WTC11 (cell line): ENCODE results near the gene KCNH8. TPM values are rescaled to one million over a fixed set of nuclear protein-coding genes. Genes with fewer than 3 reads are reported as not detected.

ENCODE experiments used
- ATAC-seq: fragments of 200-7000 bp; cut with Tn5 transposase; 2 replicates; pipeline ENCODE4 v1.10.0; 2021; ENCODE audit warnings: mild to moderate bottlenecking, moderate library complexity
- CTCF ChIA-PET: fragments of 300-600 bp; sonication (Branson Sonifier 250); formaldehyde crosslinking; loops from one replicate; lab custom pipeline; 2021; ENCODE audit warnings: antibody characterized with exemption; lab: Charles Lee
- POLR2A ChIA-PET: fragments of 350-600 bp; sonication (Branson Sonifier 250); formaldehyde crosslinking; loops from one replicate; lab custom pipeline; 2021; ENCODE audit warnings: antibody characterized with exemption; lab: Charles Lee
- DNase-seq: peaks from one replicate; pipeline ENCODE4 v3.0.0; 2021; ENCODE audit warnings: low spot score
- H3K27ac Mint-ChIP-seq: 2 replicates; pipeline ENCODE4 v1.8.0; 2021; ENCODE audit warnings: mixed read lengths
- H3K27me3 Mint-ChIP-seq: 2 replicates; pipeline ENCODE4 v1.8.0; 2021; ENCODE audit warnings: low read depth, mild to moderate bottlenecking, moderate library complexity, mixed read lengths
- H3K36me3 Mint-ChIP-seq: 2 replicates; pipeline ENCODE4 v1.8.0; 2021; ENCODE audit warnings: mixed read lengths
- H3K4me1 Mint-ChIP-seq: 2 replicates; pipeline ENCODE4 v1.8.0; 2022; ENCODE audit warnings: mixed read lengths
- H3K4me3 Mint-ChIP-seq: 2 replicates; pipeline ENCODE4 v1.8.0; 2021; ENCODE audit warnings: mild to moderate bottlenecking, moderate library complexity, mixed read lengths
- H3K9me3 Mint-ChIP-seq: 2 replicates; pipeline ENCODE4 v1.8.0; 2021; ENCODE audit warnings: mixed read lengths
- ATF1 ChIP-seq: sonication (generic); formaldehyde crosslinking; IDR thresholded peaks from 2 replicates; pipeline ENCODE4 v1.8.1; 2023; ENCODE audit warnings: mild to moderate bottlenecking, moderate library complexity, missing genetic modification reagents
- E2F5 ChIP-seq: sonication (generic); formaldehyde crosslinking; IDR thresholded peaks from 2 replicates; pipeline ENCODE4 v1.8.1; 2022; ENCODE audit warnings: mild to moderate bottlenecking, moderate library complexity, missing genetic modification reagents
- ETV6 ChIP-seq: sonication (generic); formaldehyde crosslinking; IDR thresholded peaks from 2 replicates; pipeline ENCODE4 v1.8.1; 2022; ENCODE audit warnings: mild to moderate bottlenecking, missing genetic modification reagents
- FOXK1 ChIP-seq: sonication (generic); formaldehyde crosslinking; IDR thresholded peaks from 2 replicates; pipeline ENCODE4 v1.8.0; 2022; ENCODE audit warnings: mild to moderate bottlenecking, moderate library complexity, missing genetic modification reagents
- GABPB1 ChIP-seq: sonication (generic); formaldehyde crosslinking; IDR thresholded peaks from 2 replicates; pipeline ENCODE4 v1.8.1; 2023; ENCODE audit warnings: mild to moderate bottlenecking, missing genetic modification reagents
- GTF2I ChIP-seq: fragments of 250-450 bp; sonication (Bioruptor Pico); conservative IDR thresholded peaks from 2 replicates; pipeline ENCODE4 v1.4.0; 2021; ENCODE audit warnings: mild to moderate bottlenecking
- HMGA2 ChIP-seq: fragments of 250-450 bp; sonication (Bioruptor Pico); IDR thresholded peaks from 2 replicates; pipeline ENCODE4 v1.4.0; 2021; ENCODE audit warnings: mild to moderate bottlenecking, moderate library complexity
- HMGXB4 ChIP-seq: sonication (generic); formaldehyde crosslinking; IDR thresholded peaks from 2 replicates; pipeline ENCODE4 v1.8.1; 2023; ENCODE audit warnings: mild to moderate bottlenecking, moderate library complexity, missing genetic modification reagents
- MLX ChIP-seq: sonication (generic); formaldehyde crosslinking; IDR thresholded peaks from 2 replicates; pipeline ENCODE4 v1.8.1; 2023; ENCODE audit warnings: mild to moderate bottlenecking, missing genetic modification reagents, moderate library complexity
- NFATC4 ChIP-seq: fragments of 250-450 bp; sonication (Bioruptor Pico); IDR thresholded peaks from 2 replicates; pipeline ENCODE4 v1.9.0; 2021; ENCODE audit warnings: mild to moderate bottlenecking
- NR2C2 ChIP-seq: sonication (generic); formaldehyde crosslinking; IDR thresholded peaks from 2 replicates; pipeline ENCODE4 v1.8.0; 2022; ENCODE audit warnings: mild to moderate bottlenecking, missing genetic modification reagents
- NR3C1 ChIP-seq: sonication (generic); formaldehyde crosslinking; conservative IDR thresholded peaks from 2 replicates; pipeline ENCODE4 v1.8.1; 2023; ENCODE audit warnings: low read depth, mild to moderate bottlenecking, missing genetic modification reagents
- SOX15 ChIP-seq: fragments of 250-450 bp; sonication (Bioruptor Pico); IDR thresholded peaks from 2 replicates; pipeline ENCODE4 v1.9.0; 2021; ENCODE audit warnings: mild to moderate bottlenecking
- TEAD4 ChIP-seq: sonication (generic); formaldehyde crosslinking; IDR thresholded peaks from 2 replicates; pipeline ENCODE4 v1.8.0; 2022; ENCODE audit warnings: mild to moderate bottlenecking, missing genetic modification reagents
- TP53 ChIP-seq: sonication (generic); formaldehyde crosslinking; IDR thresholded peaks from 2 replicates; pipeline ENCODE4 v1.8.1; 2023; ENCODE audit warnings: mild to moderate bottlenecking, missing genetic modification reagents
- USF1 ChIP-seq: sonication (generic); formaldehyde crosslinking; IDR thresholded peaks from 2 replicates; pipeline ENCODE4 v1.8.0; 2022; ENCODE audit warnings: mild to moderate bottlenecking, missing genetic modification reagents
- USF2 ChIP-seq: sonication (generic); formaldehyde crosslinking; IDR thresholded peaks from 2 replicates; pipeline ENCODE4 v1.8.1; 2023; ENCODE audit warnings: mild to moderate bottlenecking, missing genetic modification reagents, moderate library complexity
- ZBTB43 ChIP-seq: sonication (generic); formaldehyde crosslinking; IDR thresholded peaks from 2 replicates; pipeline ENCODE4 v1.8.1; 2023; ENCODE audit warnings: mild to moderate bottlenecking, missing genetic modification reagents
- ZNF263 ChIP-seq: sonication (generic); formaldehyde crosslinking; IDR thresholded peaks from 2 replicates; pipeline ENCODE4 v1.8.1; 2022; ENCODE audit warnings: low read depth, mild to moderate bottlenecking, moderate library complexity, missing genetic modification reagents
- ZNF281 ChIP-seq: sonication (generic); formaldehyde crosslinking; IDR thresholded peaks from 2 replicates; pipeline ENCODE4 v1.8.0; 2023; ENCODE audit warnings: mild to moderate bottlenecking, missing genetic modification reagents
- ZNF416 ChIP-seq: fragments of 250-450 bp; sonication (Bioruptor Pico); IDR thresholded peaks from 2 replicates; pipeline ENCODE4 v1.9.0; 2021; ENCODE audit warnings: mild to moderate bottlenecking, inconsistent platforms
- ZNF425 ChIP-seq: fragments of 250-450 bp; sonication (Bioruptor Pico); conservative IDR thresholded peaks from 2 replicates; pipeline ENCODE4 v1.9.0; 2021; ENCODE audit warnings: mild to moderate bottlenecking
- total RNA-seq: library from RNA; stranded (reverse); gene quantifications from 3 replicates; pipeline ENCODE4 v1.2.3, GENCODE V29; 2021

KCNH8 gene
- total RNA-seq, 1 experiment from 2014 or later, result 2.8 TPM

GRCh38 chr3:19394946-19395345, 246.6 kb downstream of the KCNH8 start (continued):
- TF ChIP-seq E2F5 (CRISPR knock-in tag) (no peak), ATF1 (CRISPR knock-in tag) (no peak), USF2 (CRISPR knock-in tag) (no peak), GTF2I (CRISPR knock-in tag) (no peak), HMGA2 (CRISPR knock-in tag) (no peak), NFATC4 (CRISPR knock-in tag) (no peak), NR2C2 (CRISPR knock-in tag) (no peak), ZNF425 (CRISPR knock-in tag) (no peak), FOXK1 (CRISPR knock-in tag) (no peak)

GRCh38 chr3:19396726-19397125, 248.4 kb downstream of the KCNH8 start:
- no peak overlapping the region for H3K4me3 Mint-ChIP-seq
- H3K9me3 Mint-ChIP-seq, result no peaks in the 10 kb centered on the region
- H3K36me3 Mint-ChIP-seq, result no peaks in the 10 kb centered on the region
- TF ChIP-seq ZNF263 (CRISPR knock-in tag), result no peak
- TF ChIP-seq HMGXB4 (CRISPR knock-in tag), result no peak
- ATAC-seq (no peak), DNase-seq (no peak)
- no peaks in the 10 kb centered on the region for H3K27me3 Mint-ChIP-seq
- ChIA-PET POLR2A (no interaction called here), CTCF (no interaction called here)
- H3K27ac Mint-ChIP-seq, result no peak overlapping the region
- H3K4me1 Mint-ChIP-seq, result peaks cover 16% of the 10 kb centered on the region

- TF ChIP-seq ZNF416 (CRISPR knock-in tag) (no peak), USF1 (CRISPR knock-in tag) (no peak), ETV6 (no peak), GABPB1 (CRISPR knock-in tag) (no peak), ZNF281 (CRISPR knock-in tag) (no peak), ZBTB43 (no peak), TEAD4 (CRISPR knock-in tag) (no peak), MLX (CRISPR knock-in tag) (no peak), HMGA2 (CRISPR knock-in tag) (no peak), TP53 (CRISPR knock-in tag) (no peak), SOX15 (CRISPR knock-in tag) (no peak), NR3C1 (CRISPR knock-in tag) (no peak)
- no peaks in the 10 kb centered on the region for H3K27me3 Mint-ChIP-seq
- POLR2A ChIA-PET, result no interaction called here
- H3K27ac Mint-ChIP-seq, result peak overlapping the region; percentile 92
- ATAC-seq (no peak), DNase-seq (no peak)
- CTCF ChIA-PET, result interaction anchor here (0.7 kb wide), 1 partner anchor 181 kb away, joined by 3 read pairs; no protein-coding TSS in a partner anchor
- H3K36me3 Mint-ChIP-seq, result no peaks in the 10 kb centered on the region
- no peak overlapping the region for H3K4me3 Mint-ChIP-seq
- H3K9me3 Mint-ChIP-seq, result no peaks in the 10 kb centered on the region
- H3K4me1 Mint-ChIP-seq, result peaks cover 16% of the 10 kb centered on the region
These were observed 251.0 kb downstream of the KCNH8 start for GRCh38 chr3:19399356-19399755.
